Hepatocyte (in vitro differentiated cells): ENCODE results near the gene DTNA.

Experiments used
- EZH2 ChIP-seq: fragments of 200-600 bp; sonication (generic); IDR thresholded peaks from 2 replicates; pipeline ENCODE4 v1.6.1; 2016; ENCODE audit warnings: antibody characterized with exemption, mild to moderate bottlenecking, borderline replicate concordance
- EZH2phosphoT487 ChIP-seq: fragments of 200-600 bp; sonication (generic); IDR thresholded peaks from one replicate; pipeline ENCODE4 v1.6.1; 2018; ENCODE audit warnings: antibody characterized with exemption, mild to moderate bottlenecking, low read depth, moderate library complexity; ENCODE audit not compliant: unreplicated experiment, severe bottlenecking
- TF ChIP-seq, protein P1 (sequence below): fragments of 200-600 bp; sonication (generic); IDR thresholded peaks from 2 replicates; pipeline ENCODE4 v1.5.1; 2016; ENCODE audit warnings: antibody characterized with exemption, mild to moderate bottlenecking; ENCODE audit not compliant: poor library complexity

DNA sequence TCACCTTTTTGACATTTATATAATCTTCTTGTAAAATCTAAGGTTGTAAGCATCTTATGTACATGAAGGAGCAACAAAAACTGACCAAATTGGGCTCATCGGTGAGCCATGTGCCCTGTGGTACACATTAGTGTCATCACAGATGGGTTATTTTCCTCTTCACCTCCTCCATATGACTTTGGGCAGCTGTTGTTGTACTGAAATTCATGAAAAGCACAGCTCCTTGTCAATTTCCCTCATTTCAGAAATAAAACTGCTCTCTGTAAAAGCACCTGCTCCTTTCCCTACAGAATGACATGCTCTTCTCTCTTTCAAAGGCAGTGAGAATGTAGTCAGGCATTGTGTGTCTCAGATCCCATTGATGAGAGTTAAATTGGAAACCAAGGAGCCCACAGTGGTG, 42.0 kb downstream of the DTNA start:
- TF ChIP-seq EZH2 (no peak), EZH2phosphoT487 (no peak)
- TF ChIP-seq, protein P1, sequence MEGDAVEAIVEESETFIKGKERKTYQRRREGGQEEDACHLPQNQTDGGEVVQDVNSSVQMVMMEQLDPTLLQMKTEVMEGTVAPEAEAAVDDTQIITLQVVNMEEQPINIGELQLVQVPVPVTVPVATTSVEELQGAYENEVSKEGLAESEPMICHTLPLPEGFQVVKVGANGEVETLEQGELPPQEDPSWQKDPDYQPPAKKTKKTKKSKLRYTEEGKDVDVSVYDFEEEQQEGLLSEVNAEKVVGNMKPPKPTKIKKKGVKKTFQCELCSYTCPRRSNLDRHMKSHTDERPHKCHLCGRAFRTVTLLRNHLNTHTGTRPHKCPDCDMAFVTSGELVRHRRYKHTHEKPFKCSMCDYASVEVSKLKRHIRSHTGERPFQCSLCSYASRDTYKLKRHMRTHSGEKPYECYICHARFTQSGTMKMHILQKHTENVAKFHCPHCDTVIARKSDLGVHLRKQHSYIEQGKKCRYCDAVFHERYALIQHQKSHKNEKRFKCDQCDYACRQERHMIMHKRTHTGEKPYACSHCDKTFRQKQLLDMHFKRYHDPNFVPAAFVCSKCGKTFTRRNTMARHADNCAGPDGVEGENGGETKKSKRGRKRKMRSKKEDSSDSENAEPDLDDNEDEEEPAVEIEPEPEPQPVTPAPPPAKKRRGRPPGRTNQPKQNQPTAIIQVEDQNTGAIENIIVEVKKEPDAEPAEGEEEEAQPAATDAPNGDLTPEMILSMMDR = no peak
